HG03558 (cell line): ENCODE results near the gene HMGXB3.
A peak's percentile ranks its signal among the peaks of the same experiment; 100 is the strongest.

Experiments used
- ATAC-seq: cut with Tn5 transposase; IDR thresholded peaks from one replicate; pipeline ENCODE4 v1.9.1; 2021; ENCODE audit warnings: moderate number of reproducible peaks; ENCODE audit not compliant: unreplicated experiment; ENCODE audit errors: extremely low read depth

HMGXB3 gene

GRCh38 chr5:150066436-150066835, 65.9 kb downstream of the HMGXB3 start:
- no peak for ATAC-seq

GRCh38 chr5:150066901-150067396, 66.4 kb downstream of the HMGXB3 start:
- peak; percentile 78 for ATAC-seq

GRCh38 chr5:150067405-150067960, 66.9 kb downstream of the HMGXB3 start:
- no peak for ATAC-seq

GRCh38 chr5:150068071-150068470, 67.5 kb downstream of the HMGXB3 start:
- no peak for ATAC-seq

DNA sequence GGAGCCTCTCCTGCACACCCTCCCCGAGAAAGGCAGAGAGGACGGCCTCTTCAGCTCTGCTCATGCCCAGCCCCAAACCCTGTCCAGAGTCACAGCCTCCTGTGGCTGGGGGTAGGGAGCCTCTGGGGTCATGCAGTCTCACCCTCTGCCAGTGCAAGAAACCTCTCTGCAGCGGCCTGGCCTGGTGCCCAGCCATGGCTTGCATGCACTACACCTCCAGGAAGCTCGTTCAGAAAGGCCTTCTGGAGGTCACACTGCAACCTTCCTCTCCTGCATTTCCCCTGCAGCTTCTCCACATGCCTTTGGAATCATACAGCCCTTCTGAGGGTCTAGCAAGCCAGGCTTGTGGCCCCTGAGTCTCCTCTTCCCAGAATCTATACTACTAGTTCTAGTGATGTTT, 67.9 kb downstream of the HMGXB3 start:
- ATAC-seq: no peak

DNA sequence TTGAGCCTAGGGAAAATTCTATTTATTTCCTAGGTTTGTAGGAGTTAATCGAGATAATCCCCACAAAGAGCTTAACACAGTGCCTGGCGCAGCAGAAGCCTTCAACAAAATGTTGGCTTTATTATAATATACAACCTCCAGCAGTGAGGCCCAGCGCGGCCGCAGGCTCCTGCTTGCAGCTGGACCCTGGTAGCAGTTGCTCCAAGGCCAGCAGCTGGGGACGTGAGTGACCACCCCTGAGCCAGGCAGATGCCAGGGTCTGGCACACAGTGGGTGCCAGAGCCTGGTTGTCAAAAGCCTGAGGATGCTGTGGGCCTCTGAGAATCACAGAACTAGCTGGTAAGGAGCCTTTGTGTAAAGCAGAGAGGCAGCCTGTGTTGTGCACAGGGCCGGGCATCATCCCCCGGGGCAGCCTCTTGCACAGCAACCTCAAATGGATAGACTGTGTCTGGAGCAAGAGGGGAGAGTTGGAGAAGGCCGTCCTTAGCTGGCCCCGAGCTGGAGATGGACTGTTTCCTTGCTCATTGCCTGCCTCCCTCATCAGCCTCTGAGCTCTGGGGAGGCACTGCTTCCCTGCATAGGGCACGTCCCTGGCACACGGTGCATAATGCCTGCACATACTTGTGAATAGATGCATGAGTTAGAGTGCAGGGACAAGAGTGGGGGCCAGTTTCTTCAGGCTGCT, 68.6 kb downstream of the HMGXB3 start:
- no peak for ATAC-seq

GRCh38 chr5:150069672-150070627, 69.4 kb downstream of the HMGXB3 start:
- ATAC-seq: no peak

DNA sequence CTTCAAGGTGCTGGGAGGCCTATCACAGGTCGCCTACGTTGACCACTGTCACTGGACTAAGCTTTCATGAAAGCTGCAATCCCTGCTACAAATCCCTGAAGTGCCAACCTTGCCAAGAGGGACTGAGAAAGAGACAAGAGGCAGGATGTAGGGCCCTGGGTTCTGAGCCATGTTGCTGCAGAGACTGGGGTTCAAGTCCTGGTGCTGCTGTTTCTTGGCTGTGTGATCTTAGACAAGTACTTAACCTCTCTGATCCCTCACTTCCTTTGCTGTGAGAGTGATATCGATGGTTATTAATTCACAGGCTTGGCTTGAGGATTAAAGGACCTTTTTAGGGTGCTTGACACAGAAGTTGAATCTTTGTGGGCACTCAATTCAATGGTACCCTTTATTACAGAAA, 70.3 kb downstream of the HMGXB3 start:
- no peak for ATAC-seq

DNA sequence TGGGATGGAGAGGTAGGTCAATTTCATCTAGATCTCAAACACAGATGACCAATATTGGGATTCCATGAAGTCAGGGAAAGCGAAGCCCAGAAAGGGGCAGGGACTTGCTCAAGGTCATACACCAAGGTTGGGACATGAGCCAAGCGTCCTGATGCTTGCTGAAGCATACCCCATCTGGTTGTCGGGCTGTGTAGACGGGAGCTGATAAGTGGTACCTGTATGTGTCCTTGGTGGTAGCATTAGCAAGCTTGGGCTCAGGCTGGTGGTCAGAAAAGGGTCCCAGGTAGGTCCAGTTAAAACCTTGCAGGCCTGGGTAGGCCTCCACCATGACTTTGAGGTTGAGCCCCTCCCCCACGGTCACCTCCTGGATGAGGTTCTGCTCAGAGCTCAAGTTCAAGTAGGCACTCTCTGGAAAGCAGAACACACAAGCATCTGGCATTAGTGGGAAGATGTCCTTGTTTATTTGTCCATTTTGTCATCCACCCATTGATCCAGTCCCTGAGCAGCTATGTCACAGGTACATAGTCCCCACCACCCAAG, 72.6 kb downstream of the HMGXB3 start:
- no peak for ATAC-seq

DNA sequence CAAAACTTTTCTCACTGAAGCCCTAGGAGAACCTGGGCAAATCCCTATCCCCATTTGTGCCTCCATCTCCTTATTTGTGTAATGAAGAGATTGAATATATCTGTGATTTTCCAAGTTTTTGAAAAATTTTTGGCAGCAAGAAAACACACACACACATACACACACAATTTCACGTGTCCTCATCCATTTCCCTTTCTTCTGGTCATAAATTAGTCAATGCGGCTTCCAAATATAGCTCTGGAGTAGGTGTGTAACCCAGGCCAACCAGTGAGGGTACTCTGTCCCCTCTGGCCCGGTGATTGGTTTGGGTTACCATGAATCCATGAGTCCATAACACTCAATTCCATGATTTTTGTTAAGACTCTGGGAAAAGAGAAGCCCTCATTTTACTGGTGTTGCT, 73.1 kb downstream of the HMGXB3 start:
- ATAC-seq: no peak

GRCh38 chr5:150075233-150075632, 74.7 kb downstream of the HMGXB3 start:
- no peak for ATAC-seq

DNA sequence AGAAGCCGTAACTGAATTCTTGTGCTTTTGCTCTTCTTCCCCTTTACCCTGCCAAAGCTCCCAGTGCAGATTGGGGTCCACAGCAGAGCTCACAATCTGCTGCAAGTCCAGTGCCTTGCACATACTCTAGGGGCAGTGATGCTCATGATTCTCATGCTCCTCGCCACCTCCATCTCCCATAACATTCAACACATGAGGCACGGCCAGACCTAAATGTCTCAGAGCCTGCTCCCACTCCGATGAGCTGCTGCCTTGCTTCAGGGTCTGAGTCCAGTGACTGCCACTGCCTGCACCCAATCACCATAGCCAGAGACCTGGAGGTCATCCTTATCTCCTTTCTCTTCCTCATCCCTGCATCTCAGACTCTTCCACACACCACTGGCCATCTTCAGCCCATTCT, 75.3 kb downstream of the HMGXB3 start:
- ATAC-seq: no peak

GRCh38 chr5:150077060-150077459, 76.5 kb downstream of the HMGXB3 start:
- ATAC-seq: no peak

GRCh38 chr5:150077996-150078801, 77.7 kb downstream of the HMGXB3 start:
- no peak for ATAC-seq

DNA sequence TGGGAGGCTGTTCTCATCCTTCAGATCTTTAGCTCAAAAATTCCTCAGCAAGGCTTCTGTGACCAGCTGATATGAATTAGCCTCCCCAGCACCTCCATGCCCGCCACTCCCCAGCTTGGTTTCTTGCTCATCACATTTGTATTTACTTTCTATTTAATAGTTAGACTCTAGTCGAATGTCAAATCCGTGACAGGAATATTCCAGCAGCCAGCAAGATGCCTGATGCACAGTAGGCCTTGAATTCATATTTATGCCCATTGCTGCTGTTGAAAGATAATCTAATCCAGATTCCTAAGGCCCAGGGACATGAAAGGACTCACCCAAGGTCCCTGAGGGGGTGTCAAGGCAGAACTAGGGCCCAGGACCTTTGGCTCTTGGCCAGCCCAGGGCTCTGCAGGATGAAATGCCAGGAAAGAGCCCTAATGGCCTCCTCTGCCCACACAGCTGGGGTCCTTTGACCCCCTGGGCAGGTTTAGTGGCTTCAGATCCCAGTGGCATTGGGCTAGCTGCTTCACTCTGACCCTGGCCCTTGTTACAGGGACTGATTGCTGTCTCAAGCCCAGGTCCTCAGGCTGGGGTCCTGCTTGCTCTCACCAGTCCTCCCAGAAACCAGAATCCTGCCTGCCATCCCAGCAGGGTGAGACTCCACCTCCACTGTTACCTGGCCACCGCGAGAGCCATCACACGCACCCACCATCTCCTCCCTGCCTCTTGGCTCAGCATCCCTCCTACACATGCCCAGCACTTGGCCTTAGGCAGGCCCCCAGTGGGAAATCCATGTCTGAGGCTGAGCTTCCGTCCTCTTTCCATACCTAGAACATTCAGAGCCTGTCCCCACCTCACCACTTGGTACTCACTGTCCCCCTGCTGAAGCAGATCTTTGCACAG, 78.5 kb downstream of the HMGXB3 start:
- no peak for ATAC-seq

- no peak for ATAC-seq
Measured at GRCh38 chr5:150079909-150080461, 79.4 kb downstream of the HMGXB3 start.

GRCh38 chr5:150080696-150081435, 80.3 kb downstream of the HMGXB3 start:
- no peak for ATAC-seq
